Dendritic cell treated with granulocyte-macrophage colony-stimulating factor and Interleukin-4, amounts not matched to agents 40 ng/mL and 50 ng/mL, for 4 days (primary cell): ENCODE data around the gene ATG4B.
"Not testable (repeated sequence)": the region's sequence is repeated elsewhere in the genome, so short reads cannot be mapped to it uniquely, and the experiment has no call there.

Experiments
- H3K27ac Mint-ChIP-seq: one replicate; pipeline ENCODE4 v1.8.0; 2022; ENCODE audit warnings: mild to moderate bottlenecking, mixed read lengths
- H3K27me3 Mint-ChIP-seq: one replicate; pipeline ENCODE4 v1.8.0; 2022; ENCODE audit warnings: mild to moderate bottlenecking, mixed read lengths
- H3K36me3 Mint-ChIP-seq: one replicate; pipeline ENCODE4 v1.8.0; 2022; ENCODE audit warnings: low read depth, mixed read lengths
- H3K4me1 Mint-ChIP-seq: one replicate; pipeline ENCODE4 v1.8.0; 2022; ENCODE audit warnings: low read depth, mixed read lengths
- H3K4me3 Mint-ChIP-seq: one replicate; pipeline ENCODE4 v1.8.0; 2022; ENCODE audit warnings: mild to moderate bottlenecking, moderate library complexity, mixed read lengths
- H3K9me3 Mint-ChIP-seq: one replicate; pipeline ENCODE4 v1.8.0; 2022; ENCODE audit warnings: mixed read lengths
- intact Hi-C: fragments of 100-400 bp; cut with micrococcal nuclease; formaldehyde crosslinking; loops from one replicate; pipeline ENCODE4 v1.15.0; 2022

Gene ATG4B

DNA sequence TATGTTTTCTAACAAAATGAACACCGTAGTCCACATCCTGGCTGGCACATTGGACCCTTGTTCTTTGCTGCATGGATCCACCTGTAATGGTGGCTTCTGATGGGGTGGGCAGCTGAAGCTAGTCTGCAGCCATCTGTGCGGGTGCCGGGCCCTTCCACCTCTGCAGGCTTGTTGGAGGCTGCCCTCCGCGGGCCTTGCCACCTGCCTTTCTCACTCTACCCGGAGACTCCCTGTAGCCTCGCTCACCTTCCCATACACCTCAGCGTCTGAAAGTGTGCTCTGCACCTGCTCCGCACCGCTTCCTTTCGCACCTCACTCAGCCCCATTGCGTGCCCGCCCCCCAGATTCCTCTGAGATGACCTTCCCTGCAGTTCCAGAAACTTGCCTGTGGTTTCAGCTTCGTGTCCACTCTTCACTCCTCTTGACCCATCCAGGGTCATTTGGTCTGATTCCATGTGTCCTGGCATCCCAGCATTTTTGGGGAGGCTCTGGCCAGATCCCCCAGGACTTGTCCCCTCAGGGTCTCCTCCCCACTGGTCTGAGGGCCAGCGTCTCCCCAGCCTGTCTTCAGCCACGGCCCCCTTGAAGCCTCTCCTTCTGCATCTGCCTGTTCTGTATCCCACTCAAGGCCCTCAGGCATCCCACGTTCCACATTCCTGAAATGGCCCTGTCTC lies 18.2 kb downstream of the ATG4B start:
- intact Hi-C loops = no loop called here
- no peaks in the 10 kb centered on the region for H3K9me3 Mint-ChIP-seq
- H3K4me3 Mint-ChIP-seq = no peak overlapping the region
- H3K36me3 Mint-ChIP-seq = peaks cover 100% of the 10 kb centered on the region
- no peaks in the 10 kb centered on the region for H3K27me3 Mint-ChIP-seq
- H3K4me1 Mint-ChIP-seq = peaks cover 6% of the 10 kb centered on the region
- H3K27ac Mint-ChIP-seq = no peak overlapping the region

DNA sequence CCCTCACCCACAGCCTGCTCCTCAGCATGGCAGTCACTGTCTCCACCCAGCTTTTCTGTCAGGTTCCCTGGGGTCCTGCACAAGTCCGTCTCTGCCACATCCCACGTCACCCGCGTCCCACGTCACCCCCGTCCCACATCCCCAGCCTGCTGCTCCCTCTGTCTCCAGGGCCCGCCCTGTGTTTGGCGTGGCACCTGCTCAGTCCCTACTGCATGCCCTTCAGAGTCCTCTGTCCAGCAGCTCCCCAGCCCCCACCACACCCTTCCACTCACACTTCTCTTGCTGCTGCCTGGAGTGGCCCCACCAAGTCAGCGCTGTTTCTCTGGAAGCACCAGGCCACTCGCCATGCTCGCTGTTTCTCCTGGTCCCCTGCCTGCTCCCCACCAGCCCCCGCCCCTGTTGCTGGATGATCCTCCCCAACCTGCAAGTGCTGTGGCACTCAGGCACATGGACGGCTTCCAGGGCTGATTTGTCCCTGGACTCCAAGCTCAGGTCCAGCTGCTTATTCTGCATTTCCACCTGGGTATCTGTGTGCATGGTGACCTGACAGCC lies 18.8 kb downstream of the ATG4B start:
- H3K4me1 Mint-ChIP-seq = peaks cover 6% of the 10 kb centered on the region
- intact Hi-C loops = no loop called here
- H3K9me3 Mint-ChIP-seq = no peaks in the 10 kb centered on the region
- no peaks in the 10 kb centered on the region for H3K27me3 Mint-ChIP-seq
- H3K4me3 Mint-ChIP-seq = no peak overlapping the region
- peaks cover 100% of the 10 kb centered on the region for H3K36me3 Mint-ChIP-seq
- no peak overlapping the region for H3K27ac Mint-ChIP-seq

DNA sequence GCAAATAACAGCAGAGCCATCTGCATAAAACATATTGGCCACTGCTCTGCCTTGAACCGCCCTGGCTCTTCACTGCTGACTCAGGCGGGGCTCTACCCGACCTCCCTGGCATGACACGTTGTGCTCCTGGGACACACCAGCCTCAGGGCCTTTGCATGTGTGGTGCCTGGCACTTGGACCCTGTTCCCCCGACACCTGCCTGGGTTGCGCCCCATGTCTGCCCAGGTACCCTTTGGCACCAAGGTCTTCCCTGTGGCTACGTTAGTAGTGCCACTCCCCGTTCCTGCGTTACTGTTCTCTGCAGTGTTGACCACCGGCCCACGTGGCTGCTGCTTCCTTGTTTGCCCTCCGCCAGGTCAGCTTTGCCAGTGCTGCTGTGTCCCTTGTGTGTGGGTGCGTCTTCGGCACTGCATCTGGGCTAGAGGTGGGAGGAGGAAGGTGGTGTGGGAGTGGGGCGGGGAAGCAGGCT lies 20.3 kb downstream of the ATG4B start:
- H3K4me3 Mint-ChIP-seq = no peak overlapping the region
- intact Hi-C loops = no loop called here
- H3K9me3 Mint-ChIP-seq = no peaks in the 10 kb centered on the region
- H3K4me1 Mint-ChIP-seq = peaks cover 6% of the 10 kb centered on the region
- H3K27me3 Mint-ChIP-seq = no peaks in the 10 kb centered on the region
- peak overlapping the region; percentile 0 for H3K27ac Mint-ChIP-seq
- H3K36me3 Mint-ChIP-seq = peaks cover 97% of the 10 kb centered on the region

DNA sequence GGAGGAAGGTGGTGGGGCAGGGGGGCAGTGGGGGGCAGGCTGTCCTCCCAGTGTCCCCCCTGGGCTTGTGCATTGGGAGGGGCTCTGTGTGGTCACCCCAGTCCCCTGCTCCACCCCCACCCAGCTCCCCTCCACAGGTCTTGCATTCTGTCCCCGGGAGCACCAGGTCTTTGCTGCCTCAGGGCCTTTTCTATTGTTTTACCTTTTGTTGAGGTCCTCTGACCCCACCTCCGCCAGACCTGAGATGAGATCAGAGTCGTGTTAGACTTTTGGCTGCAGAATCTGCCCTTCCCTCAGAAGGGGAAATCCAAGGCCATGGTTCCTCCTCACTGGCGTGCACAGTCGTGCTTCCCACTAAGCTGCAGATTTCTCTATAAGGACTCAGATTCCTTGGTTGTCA lies 20.8 kb downstream of the ATG4B start:
- Mint-ChIP-seq H3K36me3 (peaks cover 92% of the 10 kb centered on the region), H3K9me3 (no peaks in the 10 kb centered on the region), H3K4me1 (peaks cover 6% of the 10 kb centered on the region), H3K27me3 (no peaks in the 10 kb centered on the region), H3K27ac (no peak overlapping the region), H3K4me3 (no peak overlapping the region)
- intact Hi-C loops = no loop called here

DNA sequence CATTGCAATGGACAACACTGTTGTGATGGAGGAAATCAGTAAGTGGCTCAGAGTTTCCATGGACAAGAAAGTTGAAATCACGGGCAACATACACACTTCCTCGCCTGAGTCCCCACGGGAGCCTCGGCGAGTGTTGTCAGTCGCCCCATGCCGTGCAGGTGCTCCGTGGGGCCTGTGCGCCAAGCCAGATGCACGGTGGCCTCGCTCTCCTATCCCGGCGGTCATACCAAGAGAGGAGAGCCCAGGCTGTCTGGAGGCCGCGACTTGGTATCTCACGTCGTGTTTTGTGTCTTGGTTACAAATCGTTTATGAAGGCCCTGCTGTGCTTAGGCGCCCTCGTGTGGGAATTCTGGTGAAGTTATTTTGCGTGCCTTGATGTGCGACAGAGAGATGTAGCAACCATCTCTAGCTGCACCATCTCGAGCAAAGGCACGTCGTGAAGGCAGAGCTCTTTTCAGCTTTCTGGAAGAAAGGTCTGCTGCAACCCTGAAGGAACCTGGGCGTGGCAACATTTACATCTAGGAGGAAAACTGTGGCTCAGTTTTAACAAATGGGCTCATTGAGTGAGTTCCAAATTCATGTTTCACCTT lies 21.8 kb downstream of the ATG4B start:
- Mint-ChIP-seq H3K36me3 (peaks cover 83% of the 10 kb centered on the region), H3K27me3 (no peaks in the 10 kb centered on the region), H3K27ac (no peak overlapping the region), H3K4me1 (peaks cover 6% of the 10 kb centered on the region), H3K9me3 (no peaks in the 10 kb centered on the region), H3K4me3 (no peak overlapping the region)
- intact Hi-C loops = no loop called here

DNA sequence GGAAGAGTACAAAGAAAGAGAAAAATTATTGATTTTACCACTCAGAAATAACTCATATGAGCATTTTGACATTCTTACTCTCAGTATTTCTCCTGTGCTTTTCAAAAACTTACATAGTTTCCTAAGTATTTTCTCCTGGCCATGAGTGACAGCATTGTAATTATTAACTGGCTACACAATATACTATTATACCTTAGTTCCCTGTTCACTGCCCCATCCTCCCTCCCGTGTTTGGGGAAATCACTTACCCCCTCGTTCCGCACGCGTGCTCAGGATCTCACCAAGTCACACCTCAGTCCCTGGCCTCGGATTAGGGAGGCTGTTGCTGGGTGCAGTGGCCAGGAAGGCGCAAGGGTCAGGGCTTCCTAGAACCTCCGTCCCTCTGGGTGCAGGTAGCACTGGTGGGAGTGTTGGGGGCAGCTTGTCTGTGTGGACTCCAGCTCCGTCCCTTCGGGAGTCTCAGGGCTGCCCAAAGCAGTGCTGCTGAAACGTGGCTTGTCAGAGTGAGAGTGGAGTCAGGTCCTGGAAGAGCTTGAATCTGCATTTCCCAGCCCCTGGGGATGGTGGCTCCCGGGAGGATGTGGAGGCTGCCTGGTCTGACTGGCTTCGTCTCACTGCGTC lies 23.2 kb downstream of the ATG4B start:
- Mint-ChIP-seq H3K4me3 (no peak overlapping the region), H3K4me1 (peaks cover 12% of the 10 kb centered on the region), H3K27ac (no peak overlapping the region), H3K27me3 (no peaks in the 10 kb centered on the region), H3K36me3 (peaks cover 76% of the 10 kb centered on the region), H3K9me3 (no peaks in the 10 kb centered on the region)
- intact Hi-C loops = no loop called here

DNA sequence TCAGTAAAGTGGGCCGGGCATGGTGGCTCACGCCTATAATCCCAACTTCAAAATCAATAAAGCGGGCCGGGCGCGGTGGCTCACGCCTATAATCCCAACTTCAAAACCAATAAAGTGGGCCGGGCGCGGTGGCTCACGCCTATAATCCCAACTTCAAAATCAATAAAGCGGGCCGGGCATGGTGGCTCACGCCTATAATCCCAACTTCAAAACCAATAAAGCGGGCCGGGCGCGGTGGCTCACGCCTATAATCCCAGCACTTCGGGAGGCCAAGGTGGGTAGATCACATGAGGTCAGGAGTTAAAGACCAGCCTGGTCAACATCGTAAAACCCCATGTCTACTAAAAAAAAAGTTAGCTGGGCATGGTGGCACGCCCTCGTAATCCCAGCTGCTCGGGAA lies 25.2 kb downstream of the ATG4B start:
- peaks cover 76% of the 10 kb centered on the region for H3K36me3 Mint-ChIP-seq
- H3K27ac Mint-ChIP-seq, intact Hi-C loops, H3K4me1 Mint-ChIP-seq, H3K9me3 Mint-ChIP-seq, H3K4me3 Mint-ChIP-seq, H3K27me3 Mint-ChIP-seq: not testable (repeated sequence)

DNA sequence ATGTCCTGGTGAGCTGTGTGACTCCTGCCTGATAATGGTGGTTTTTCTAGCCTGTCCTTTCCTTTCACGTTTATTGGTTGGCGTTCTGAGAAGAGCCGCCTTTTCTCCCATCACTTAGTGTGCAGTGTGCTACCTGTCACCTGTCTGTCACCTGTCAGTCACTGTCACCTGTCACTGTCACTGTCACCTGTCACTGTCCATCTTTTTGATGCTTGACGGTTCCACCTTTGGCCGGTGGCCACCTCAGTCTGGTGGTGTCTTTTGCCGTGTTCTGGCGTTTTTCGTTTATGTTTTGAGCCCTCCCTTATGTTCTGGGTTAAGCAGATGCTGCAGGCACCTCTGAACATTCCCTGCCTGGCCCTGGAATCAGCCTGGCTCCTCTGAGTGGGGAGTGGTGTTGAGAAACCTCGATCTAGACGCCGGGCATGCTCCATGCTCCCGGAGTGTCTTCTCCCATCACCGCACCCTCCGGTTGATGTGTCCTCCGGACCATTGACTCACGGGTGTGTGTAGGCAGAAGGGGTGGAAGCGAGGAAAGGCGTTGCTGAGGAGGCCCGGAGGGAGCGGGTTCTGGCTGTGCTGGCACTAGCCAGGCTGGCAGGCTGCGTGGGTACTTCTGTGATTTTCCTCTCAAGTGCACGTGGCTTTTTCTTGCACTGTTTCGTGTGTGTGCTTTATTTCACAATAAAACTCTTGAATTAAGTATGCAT lies 28.4 kb downstream of the ATG4B start:
- no peak overlapping the region for H3K4me3 Mint-ChIP-seq
- intact Hi-C loops = no loop called here
- H3K27ac Mint-ChIP-seq = peak overlapping the region; percentile 51
- H3K27me3 Mint-ChIP-seq = no peaks in the 10 kb centered on the region
- peaks cover 76% of the 10 kb centered on the region for H3K36me3 Mint-ChIP-seq
- no peaks in the 10 kb centered on the region for H3K9me3 Mint-ChIP-seq
- H3K4me1 Mint-ChIP-seq = peaks cover 6% of the 10 kb centered on the region

DNA sequence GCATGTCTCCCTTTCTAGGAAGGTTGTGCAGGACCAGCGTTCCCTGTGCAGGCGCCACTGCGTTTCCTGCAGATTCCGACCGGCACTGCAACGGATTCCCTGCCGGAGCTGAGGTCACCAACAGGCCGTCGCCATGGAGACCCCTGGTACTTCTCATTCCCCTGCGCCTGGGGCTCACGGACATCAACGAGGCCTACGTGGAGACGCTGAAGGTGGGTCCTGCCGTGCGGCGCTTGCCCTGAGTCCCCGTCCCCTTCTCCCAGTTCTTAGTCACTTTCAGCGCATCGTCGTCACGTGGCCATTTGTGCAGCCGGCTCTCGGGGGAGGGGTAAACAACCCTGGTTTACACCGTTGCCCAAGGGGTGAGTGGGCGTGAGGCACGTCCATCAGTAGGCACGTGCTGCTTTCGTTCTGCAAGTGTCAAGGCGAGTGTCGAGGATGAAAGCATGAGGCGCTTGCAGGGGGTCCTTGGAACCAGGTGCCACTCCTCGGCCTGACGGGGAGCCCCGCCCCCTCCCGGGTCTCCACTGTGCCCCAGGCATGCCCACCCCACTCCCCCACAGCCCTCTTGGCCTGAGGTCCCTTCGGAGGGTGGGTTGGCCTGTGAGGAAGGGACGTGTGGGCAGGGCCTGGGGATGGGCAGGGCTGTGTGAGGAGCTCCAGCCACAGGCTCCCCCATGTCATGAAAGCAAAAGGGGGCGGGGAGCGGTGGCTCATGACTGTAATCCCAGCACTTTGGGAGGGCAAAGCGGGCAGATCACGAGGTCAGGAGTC lies 29.3 kb downstream of the ATG4B start:
- H3K36me3 Mint-ChIP-seq = peaks cover 76% of the 10 kb centered on the region

DNA sequence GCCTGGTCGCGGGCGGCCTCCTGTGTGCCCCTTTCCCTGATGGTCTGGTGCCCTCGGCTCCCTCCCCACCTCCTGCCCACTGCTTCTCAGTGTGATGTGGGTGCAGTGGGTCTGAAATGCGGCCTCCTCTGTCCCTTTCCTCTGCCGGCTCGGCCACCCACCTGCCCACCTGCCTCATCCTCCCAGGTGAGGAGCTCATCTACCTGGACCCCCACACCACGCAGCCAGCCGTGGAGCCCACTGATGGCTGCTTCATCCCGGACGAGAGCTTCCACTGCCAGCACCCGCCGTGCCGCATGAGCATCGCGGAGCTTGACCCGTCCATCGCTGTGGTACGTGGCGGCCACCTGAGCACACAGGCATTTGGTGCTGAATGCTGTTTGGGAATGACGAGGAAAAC lies 30.9 kb downstream of the ATG4B start:
- H3K36me3 Mint-ChIP-seq = peaks cover 84% of the 10 kb centered on the region
- H3K4me1 Mint-ChIP-seq = peaks cover 13% of the 10 kb centered on the region
- no peak overlapping the region for H3K27ac Mint-ChIP-seq
- H3K4me3 Mint-ChIP-seq = no peak overlapping the region
- no peaks in the 10 kb centered on the region for H3K27me3 Mint-ChIP-seq
- H3K9me3 Mint-ChIP-seq = no peaks in the 10 kb centered on the region
- intact Hi-C loops = no loop called here

More for the DNA sequence above, 29.3 kb downstream of the ATG4B start:
- intact Hi-C loops = no loop called here
- Mint-ChIP-seq H3K9me3 (no peaks in the 10 kb centered on the region), H3K4me3 (no peak overlapping the region), H3K27me3 (no peaks in the 10 kb centered on the region), H3K4me1 (peaks cover 6% of the 10 kb centered on the region), H3K27ac (no peak overlapping the region)

DNA sequence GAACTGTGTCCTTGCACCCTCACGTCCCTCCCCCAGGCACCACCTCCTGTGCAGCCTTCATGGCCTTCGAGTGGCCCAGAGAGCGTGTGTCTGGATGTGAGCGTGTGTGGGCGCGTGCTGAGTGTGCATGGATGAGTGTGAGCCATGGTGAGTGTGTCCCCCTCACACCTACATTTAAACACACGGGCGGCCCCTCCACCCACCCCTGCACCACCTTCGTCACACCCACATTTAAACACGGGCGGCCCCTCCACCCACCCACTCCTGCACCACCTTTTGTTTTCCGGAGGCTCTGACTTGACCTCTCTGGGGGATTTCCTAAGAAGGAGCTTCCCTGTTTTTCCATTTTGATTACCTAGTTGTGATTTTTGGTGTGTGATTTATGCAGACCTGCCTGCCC lies 31.3 kb downstream of the ATG4B start:
- Mint-ChIP-seq H3K27me3 (no peaks in the 10 kb centered on the region), H3K27ac (no peak overlapping the region), H3K36me3 (peaks cover 89% of the 10 kb centered on the region), H3K4me3 (no peak overlapping the region), H3K4me1 (peaks cover 13% of the 10 kb centered on the region), H3K9me3 (no peaks in the 10 kb centered on the region)
- intact Hi-C loops = no loop called here

DNA sequence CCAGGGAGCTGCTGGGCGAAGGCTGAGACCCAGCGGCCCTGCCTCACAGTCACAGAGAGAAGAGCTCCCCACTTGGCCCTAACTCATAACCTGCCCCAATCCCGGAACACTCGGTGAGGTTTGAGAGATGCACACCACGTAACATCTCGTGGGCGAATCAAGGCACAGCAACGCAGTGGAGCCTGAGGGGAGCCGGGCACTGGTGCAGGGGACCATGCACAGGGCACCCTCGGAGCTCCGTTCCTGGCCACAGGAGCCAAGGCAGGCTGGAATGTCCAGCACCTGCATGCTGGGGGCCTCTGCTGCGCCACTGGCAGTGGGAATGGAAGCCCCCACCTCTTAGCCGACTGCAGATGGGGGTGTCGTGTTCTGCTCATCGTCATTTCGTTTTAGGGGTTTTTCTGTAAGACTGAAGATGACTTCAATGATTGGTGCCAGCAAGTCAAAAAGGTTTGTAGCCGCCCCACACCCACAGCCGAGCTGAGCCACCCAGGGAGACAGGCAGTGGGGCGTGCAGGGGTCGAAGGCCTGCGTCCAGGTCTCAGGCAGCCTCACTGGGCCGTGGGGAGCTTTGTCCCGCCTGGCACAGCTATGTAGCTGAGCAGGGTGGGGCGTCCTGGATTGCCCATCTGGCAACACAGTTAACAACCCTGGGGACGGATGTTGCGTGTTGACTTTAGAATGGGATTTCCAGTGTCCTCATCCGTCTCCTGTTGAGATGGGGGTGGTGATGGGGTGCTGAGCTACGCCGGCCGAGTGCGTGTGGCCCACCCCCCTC lies 33.0 kb downstream of the ATG4B start:
- Mint-ChIP-seq H3K27ac (no peak overlapping the region), H3K36me3 (peaks cover 99% of the 10 kb centered on the region), H3K4me1 (peaks cover 7% of the 10 kb centered on the region), H3K4me3 (no peak overlapping the region), H3K9me3 (no peaks in the 10 kb centered on the region), H3K27me3 (no peaks in the 10 kb centered on the region)
- intact Hi-C loops = no loop called here
